ENCODE results near the gene DPH6. TPM values are rescaled to one million over a fixed set of nuclear protein-coding genes. Genes with fewer than 3 reads are reported as not detected.

Gene DPH6
- total and polyA plus RNA-seq, 3 experiments from 2014 or later, result 9.6 to 17.0 (median 11.4) TPM

DNA sequence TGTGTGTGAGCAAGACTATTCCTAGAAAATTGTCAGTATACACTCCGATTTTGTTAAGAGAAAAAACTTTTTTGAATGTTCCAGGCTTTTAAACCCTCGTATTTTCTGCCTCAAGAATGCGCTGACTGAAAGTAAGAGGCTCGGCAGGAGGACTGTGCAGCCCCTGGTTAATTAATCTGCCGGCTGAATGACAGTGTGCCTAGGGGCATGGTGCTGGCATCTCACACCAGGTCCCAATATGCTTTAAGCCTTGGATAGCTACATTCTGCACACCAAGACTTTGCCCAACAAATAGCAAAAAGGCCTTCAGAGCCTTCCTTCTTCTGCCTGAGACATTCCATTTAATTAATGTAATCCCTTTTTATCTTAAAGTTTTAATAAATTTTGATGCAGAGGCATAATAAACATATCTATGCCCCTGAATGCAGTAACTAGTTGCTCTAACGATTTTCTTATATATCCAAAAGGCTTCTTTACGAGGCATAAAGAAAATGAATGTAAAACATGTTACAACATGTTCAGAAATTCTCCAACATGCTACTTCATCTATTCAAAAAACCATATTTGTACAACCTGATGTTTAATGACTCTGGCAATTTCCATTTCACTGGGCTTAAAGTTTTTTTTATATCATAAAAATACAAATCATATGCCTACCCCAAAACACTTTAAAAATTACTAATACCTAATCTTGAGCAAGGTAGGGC lies 37.9 kb downstream of the DPH6 start:
- H3K9me3 ChIP-seq (ENCODE audit: low read length), result no peaks in the 10 kb centered on the region
- Mint-ChIP-seq H3K9me3 (no peaks in the 10 kb centered on the region), H3K4me3 (no peak overlapping the region), H3K27me3 (no peaks in the 10 kb centered on the region), H3K4me1 (no peaks in the 10 kb centered on the region), H3K36me3 (peaks cover 0 to 3% (median 0%) of the 10 kb centered on the region in 3 donors), H3K27ac (no peak overlapping the region)
- H3K27me3 ChIP-seq (ENCODE audit: insufficient read depth, low read length, poor library complexity, severe bottlenecking), result no peaks in the 10 kb centered on the region
- ChIA-PET CTCF (no interaction called here), POLR2A (no interaction called here)
- H3K4me3 ChIP-seq (ENCODE audit: low read length), result no peak overlapping the region
- no peaks in the 10 kb centered on the region for H3K36me3 ChIP-seq (ENCODE audit: insufficient read depth, low read length)
- DNase-seq, result no peak
- H3K4me1 ChIP-seq (ENCODE audit: insufficient read depth, low read length), result no peaks in the 10 kb centered on the region
- no peak overlapping the region for H3K27ac ChIP-seq (ENCODE audit: low read depth, low read length)

DNA sequence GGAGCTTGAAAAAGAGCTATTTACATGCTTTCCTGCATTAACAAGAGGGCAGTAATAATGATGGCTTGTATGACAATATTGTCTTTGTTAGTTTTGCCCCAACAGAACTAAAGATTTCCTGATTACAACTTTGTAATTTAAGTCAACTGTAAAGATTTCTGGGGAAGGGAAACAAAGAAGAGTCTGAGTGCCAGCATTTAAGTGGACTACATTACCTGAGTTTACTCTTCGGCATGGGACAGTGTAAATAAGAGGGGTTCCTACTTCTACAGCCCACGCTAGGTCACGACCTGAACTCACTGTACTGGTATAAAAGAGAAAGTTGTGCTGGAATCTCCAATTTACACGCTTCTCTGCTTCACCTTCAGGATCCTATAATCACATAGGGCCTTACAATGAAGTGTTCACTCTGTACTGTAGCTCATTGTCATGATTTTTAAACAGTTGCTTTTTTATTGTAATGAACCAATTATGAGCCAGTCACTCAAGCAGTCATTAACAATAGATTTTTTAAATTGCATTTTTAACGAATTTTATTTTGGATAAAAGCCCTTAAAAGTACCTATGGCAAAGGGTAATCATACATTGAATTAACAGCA lies 39.6 kb downstream of the DPH6 start:
- Histone ChIP-seq H3K36me3 (ENCODE audit: insufficient read depth, low read length) (no peaks in the 10 kb centered on the region), H3K27me3 (ENCODE audit: insufficient read depth, low read length, poor library complexity, severe bottlenecking) (no peaks in the 10 kb centered on the region), H3K9me3 (ENCODE audit: low read length) (no peaks in the 10 kb centered on the region), H3K4me3 (ENCODE audit: low read length) (no peak overlapping the region), H3K27ac (ENCODE audit: low read depth, low read length) (no peak overlapping the region), H3K4me1 (ENCODE audit: insufficient read depth, low read length) (no peaks in the 10 kb centered on the region)
- no peak for DNase-seq
- Mint-ChIP-seq H3K27ac (no peak overlapping the region), H3K27me3 (no peaks in the 10 kb centered on the region), H3K4me1 (no peaks in the 10 kb centered on the region), H3K9me3 (no peaks in the 10 kb centered on the region), H3K36me3 (peaks cover 0 to 1% (median 0%) of the 10 kb centered on the region in 3 donors), H3K4me3 (no peak overlapping the region)
- ChIA-PET POLR2A (no interaction called here), CTCF (no interaction called here)

GRCh38 chr15:35505809-35506208 lies 40.2 kb downstream of the DPH6 start:
- no peaks in the 10 kb centered on the region for H3K9me3 Mint-ChIP-seq
- Histone ChIP-seq H3K27ac (ENCODE audit: low read depth, low read length) (no peak overlapping the region), H3K36me3 (ENCODE audit: insufficient read depth, low read length) (no peaks in the 10 kb centered on the region), H3K4me1 (ENCODE audit: insufficient read depth, low read length) (no peaks in the 10 kb centered on the region), H3K27me3 (ENCODE audit: insufficient read depth, low read length, poor library complexity, severe bottlenecking) (no peaks in the 10 kb centered on the region), H3K4me3 (ENCODE audit: low read length) (no peak overlapping the region), H3K9me3 (ENCODE audit: low read length) (no peaks in the 10 kb centered on the region)
- no peak overlapping the region for H3K27ac Mint-ChIP-seq
- H3K4me3 Mint-ChIP-seq, result no peak overlapping the region
- H3K4me1 Mint-ChIP-seq, result no peaks in the 10 kb centered on the region
- ChIA-PET POLR2A (no interaction called here), CTCF (no interaction called here)
- DNase-seq, result no peak
- H3K27me3 Mint-ChIP-seq, result no peaks in the 10 kb centered on the region
- H3K36me3 Mint-ChIP-seq, result no peaks in the 10 kb centered on the region

- Mint-ChIP-seq H3K4me3 (no peak overlapping the region), H3K4me1 (no peaks in the 10 kb centered on the region), H3K36me3 (no peaks in the 10 kb centered on the region), H3K9me3 (no peaks in the 10 kb centered on the region), H3K27ac (no peak overlapping the region), H3K27me3 (no peaks in the 10 kb centered on the region)
- DNase-seq, result no peak
- CTCF ChIA-PET, result no interaction called here
- H3K27me3 ChIP-seq (ENCODE audit: insufficient read depth, low read length, poor library complexity, severe bottlenecking), result no peaks in the 10 kb centered on the region
- no peak overlapping the region for H3K4me3 ChIP-seq (ENCODE audit: low read length)
- no peaks in the 10 kb centered on the region for H3K9me3 ChIP-seq (ENCODE audit: low read length)
- H3K36me3 ChIP-seq (ENCODE audit: insufficient read depth, low read length), result no peaks in the 10 kb centered on the region
- H3K27ac ChIP-seq (ENCODE audit: low read depth, low read length), result no peak overlapping the region
- POLR2A ChIA-PET, result no interaction called here
- no peaks in the 10 kb centered on the region for H3K4me1 ChIP-seq (ENCODE audit: insufficient read depth, low read length)
These were observed 40.8 kb downstream of the DPH6 start for GRCh38 chr15:35505141-35505540.

GRCh38 chr15:35499723-35500122 lies 46.2 kb downstream of the DPH6 start:
- no peaks in the 10 kb centered on the region for H3K36me3 ChIP-seq (ENCODE audit: insufficient read depth, low read length)
- H3K4me1 Mint-ChIP-seq, result peaks cover 0 to 2% (median 0%) of the 10 kb centered on the region in 3 donors
- no peaks in the 10 kb centered on the region for H3K9me3 Mint-ChIP-seq
- H3K27ac ChIP-seq (ENCODE audit: low read depth, low read length), result no peak overlapping the region
- H3K27ac Mint-ChIP-seq, result no peak overlapping the region
- no peaks in the 10 kb centered on the region for H3K27me3 Mint-ChIP-seq
- H3K27me3 ChIP-seq (ENCODE audit: insufficient read depth, low read length, poor library complexity, severe bottlenecking), result no peaks in the 10 kb centered on the region
- H3K4me1 ChIP-seq (ENCODE audit: insufficient read depth, low read length), result no peaks in the 10 kb centered on the region
- H3K4me3 ChIP-seq (ENCODE audit: low read length), result no peak overlapping the region
- ChIA-PET CTCF (no interaction called here), POLR2A (no interaction called here)
- DNase-seq, result no peak
- peaks cover 0 to 5% (median 0%) of the 10 kb centered on the region in 3 donors for H3K36me3 Mint-ChIP-seq
- no peaks in the 10 kb centered on the region for H3K9me3 ChIP-seq (ENCODE audit: low read length)
- H3K4me3 Mint-ChIP-seq, result no peak overlapping the region

- Histone ChIP-seq H3K9me3 (ENCODE audit: low read length) (no peaks in the 10 kb centered on the region), H3K27ac (ENCODE audit: low read depth, low read length) (no peak overlapping the region), H3K36me3 (ENCODE audit: insufficient read depth, low read length) (no peaks in the 10 kb centered on the region), H3K4me1 (ENCODE audit: insufficient read depth, low read length) (no peaks in the 10 kb centered on the region), H3K27me3 (ENCODE audit: insufficient read depth, low read length, poor library complexity, severe bottlenecking) (no peaks in the 10 kb centered on the region), H3K4me3 (ENCODE audit: low read length) (no peak overlapping the region)
- H3K4me1 Mint-ChIP-seq, result peaks cover 0 to 2% (median 0%) of the 10 kb centered on the region in 3 donors
- no peaks in the 10 kb centered on the region for H3K27me3 Mint-ChIP-seq
- no peak overlapping the region for H3K27ac Mint-ChIP-seq
- H3K9me3 Mint-ChIP-seq, result no peaks in the 10 kb centered on the region
- no peak overlapping the region for H3K4me3 Mint-ChIP-seq
- ChIA-PET POLR2A (no interaction called here), CTCF (no interaction called here)
- no peak for DNase-seq
- peaks cover 0 to 5% (median 0%) of the 10 kb centered on the region in 3 donors for H3K36me3 Mint-ChIP-seq
These were observed 49.4 kb downstream of the DPH6 start for GRCh38 chr15:35496585-35496984.

DNA sequence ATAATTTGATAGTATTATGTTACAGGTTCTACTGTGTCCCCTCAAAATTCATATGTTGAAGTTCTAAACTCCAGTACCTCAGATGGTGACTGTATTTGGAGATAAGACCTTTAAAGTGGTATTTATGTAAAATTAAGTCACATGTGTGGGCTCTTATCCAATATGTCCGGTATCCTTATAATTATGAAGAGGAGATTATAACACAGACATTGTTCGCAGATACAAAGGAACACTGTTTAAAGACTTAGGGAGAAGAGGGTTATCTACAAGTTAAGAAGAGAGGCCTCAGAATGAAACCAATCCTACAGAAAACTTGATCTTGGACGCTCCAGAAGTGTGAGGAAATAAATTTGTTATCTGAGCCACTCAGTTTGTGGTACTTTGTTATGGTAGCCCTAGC lies 50.9 kb downstream of the DPH6 start:
- Histone ChIP-seq H3K36me3 (ENCODE audit: insufficient read depth, low read length) (no peaks in the 10 kb centered on the region), H3K4me1 (ENCODE audit: insufficient read depth, low read length) (no peaks in the 10 kb centered on the region), H3K4me3 (ENCODE audit: low read length) (no peak overlapping the region), H3K27me3 (ENCODE audit: insufficient read depth, low read length, poor library complexity, severe bottlenecking) (no peaks in the 10 kb centered on the region), H3K9me3 (ENCODE audit: low read length) (no peaks in the 10 kb centered on the region), H3K27ac (ENCODE audit: low read depth, low read length) (no peak overlapping the region)
- ChIA-PET CTCF (no interaction called here), POLR2A (no interaction called here)
- H3K36me3 Mint-ChIP-seq, result peaks cover 4 to 9% (median 8%) of the 10 kb centered on the region in 3 donors
- peaks cover 0 to 2% (median 0%) of the 10 kb centered on the region in 3 donors for H3K4me1 Mint-ChIP-seq
- no peak overlapping the region for H3K27ac Mint-ChIP-seq
- peaks cover 0 to under 1% (median 0%) of the 10 kb centered on the region in 5 donors for H3K9me3 Mint-ChIP-seq
- no peak for DNase-seq
- no peaks in the 10 kb centered on the region for H3K27me3 Mint-ChIP-seq
- no peak overlapping the region for H3K4me3 Mint-ChIP-seq

- no peak overlapping the region for H3K27ac Mint-ChIP-seq
- H3K36me3 ChIP-seq (ENCODE audit: insufficient read depth, low read length), result no peaks in the 10 kb centered on the region
- no peaks in the 10 kb centered on the region for H3K27me3 Mint-ChIP-seq
- H3K36me3 Mint-ChIP-seq, result peaks cover 12 to 32% (median 20%) of the 10 kb centered on the region in 3 donors
- DNase-seq, result no peak
- no peaks in the 10 kb centered on the region for H3K27me3 ChIP-seq (ENCODE audit: insufficient read depth, low read length, poor library complexity, severe bottlenecking)
- H3K4me1 Mint-ChIP-seq, result peaks cover 0 to 2% (median 0%) of the 10 kb centered on the region in 3 donors
- POLR2A ChIA-PET, result no interaction called here
- CTCF ChIA-PET, result no interaction called here
- no peak overlapping the region for H3K4me3 ChIP-seq (ENCODE audit: low read length)
- H3K4me3 Mint-ChIP-seq, result no peak overlapping the region
- H3K9me3 Mint-ChIP-seq, result peaks cover 9 to 22% (median 14%) of the 10 kb centered on the region in 5 donors
- H3K9me3 ChIP-seq (ENCODE audit: low read length), result no peaks in the 10 kb centered on the region
- H3K4me1 ChIP-seq (ENCODE audit: insufficient read depth, low read length), result no peaks in the 10 kb centered on the region
- no peak overlapping the region for H3K27ac ChIP-seq (ENCODE audit: low read depth, low read length)
These were observed 54.0 kb downstream of the DPH6 start for GRCh38 chr15:35491999-35492398.

Data from CD8-positive, alpha-beta memory T cell (primary cell).